IMR-90 (cell line): ENCODE data around the gene EPC1.

Experiments
- CHD1 ChIP-seq: IDR thresholded peaks from 2 replicates; pipeline ENCODE4 v1.6.1; 2012; ENCODE audit warnings: low read depth, low read length, improper control_type of control experiment
- CTCF ChIP-seq: conservative IDR thresholded peaks from 2 replicates; pipeline ENCODE4 v1.5.1; 2012; ENCODE audit warnings: mild to moderate bottlenecking, low read depth, low read length, improper control_type of control experiment
- MAZ ChIP-seq: IDR thresholded peaks from 2 replicates; pipeline ENCODE4 v1.6.1; 2012; ENCODE audit warnings: low read depth, mild to moderate bottlenecking, low read length, improper control_type of control experiment, moderate library complexity, borderline replicate concordance
- MXI1 ChIP-seq: IDR thresholded peaks from 2 replicates; pipeline ENCODE4 v1.6.1; 2012; ENCODE audit warnings: low read depth, mild to moderate bottlenecking, low read length, moderate library complexity, borderline replicate concordance
- POLR2A ChIP-seq: IDR thresholded peaks from 2 replicates; pipeline ENCODE4 v1.6.1; 2012; ENCODE audit warnings: mild to moderate bottlenecking, low read depth, low read length
- RCOR1 ChIP-seq: IDR thresholded peaks from 2 replicates; pipeline ENCODE4 v1.6.1; 2012; ENCODE audit warnings: mild to moderate bottlenecking, low read length, improper control_type of control experiment; ENCODE audit not compliant: insufficient replicate concordance
- RFX5 ChIP-seq: IDR thresholded peaks from 2 replicates; pipeline ENCODE4 v1.8.0; 2012; ENCODE audit warnings: low read depth, mild to moderate bottlenecking, low read length, moderate library complexity
- USF2 ChIP-seq: fragments of 150-350 bp; IDR thresholded peaks from 2 replicates; pipeline ENCODE4 v1.6.1; 2017; ENCODE audit warnings: mild to moderate bottlenecking, antibody characterized with exemption, low read length, low read depth
- TF ChIP-seq, protein P1 (sequence below): fragments of 150-350 bp; IDR thresholded peaks from 2 replicates; pipeline ENCODE4 v1.6.1; 2016; ENCODE audit warnings: low read depth, mild to moderate bottlenecking, low read length, moderate library complexity, borderline replicate concordance

DNA sequence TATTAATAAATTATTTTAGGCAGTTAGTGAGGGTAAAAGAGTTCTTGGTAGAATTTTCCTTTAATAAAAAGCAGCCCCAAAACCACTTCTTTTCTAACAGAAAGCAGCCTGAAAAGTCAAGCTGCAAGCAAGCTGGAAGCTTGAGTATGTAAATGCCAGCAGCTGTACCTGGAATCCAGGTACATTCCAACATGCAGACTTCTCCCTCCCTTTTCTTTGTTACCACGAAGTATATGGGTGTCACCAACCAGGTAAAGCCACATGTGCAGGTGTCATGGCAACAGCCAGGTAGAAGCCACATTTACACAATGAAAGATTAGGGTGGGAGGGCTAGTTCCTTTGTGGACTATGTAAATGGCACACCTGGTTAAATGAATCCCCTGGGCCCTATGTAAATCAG lies 114.6 kb downstream of the EPC1 start:
- TF ChIP-seq CTCF (no peak), MAZ (no peak), RFX5 (no peak), RCOR1 (no peak), MXI1 (no peak), POLR2A (no peak), CHD1 (no peak), USF2 (no peak)
- TF ChIP-seq, protein P1, sequence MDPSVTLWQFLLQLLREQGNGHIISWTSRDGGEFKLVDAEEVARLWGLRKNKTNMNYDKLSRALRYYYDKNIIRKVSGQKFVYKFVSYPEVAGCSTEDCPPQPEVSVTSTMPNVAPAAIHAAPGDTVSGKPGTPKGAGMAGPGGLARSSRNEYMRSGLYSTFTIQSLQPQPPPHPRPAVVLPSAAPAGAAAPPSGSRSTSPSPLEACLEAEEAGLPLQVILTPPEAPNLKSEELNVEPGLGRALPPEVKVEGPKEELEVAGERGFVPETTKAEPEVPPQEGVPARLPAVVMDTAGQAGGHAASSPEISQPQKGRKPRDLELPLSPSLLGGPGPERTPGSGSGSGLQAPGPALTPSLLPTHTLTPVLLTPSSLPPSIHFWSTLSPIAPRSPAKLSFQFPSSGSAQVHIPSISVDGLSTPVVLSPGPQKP: no peak
